ENCODE measurements around the gene MFSD12. TPM values are rescaled to one million over a fixed set of nuclear protein-coding genes. Genes with fewer than 3 reads are reported as not detected.

MFSD12 gene
- total RNA-seq, 1 donor from 2014 or later = 181 TPM

DNA sequence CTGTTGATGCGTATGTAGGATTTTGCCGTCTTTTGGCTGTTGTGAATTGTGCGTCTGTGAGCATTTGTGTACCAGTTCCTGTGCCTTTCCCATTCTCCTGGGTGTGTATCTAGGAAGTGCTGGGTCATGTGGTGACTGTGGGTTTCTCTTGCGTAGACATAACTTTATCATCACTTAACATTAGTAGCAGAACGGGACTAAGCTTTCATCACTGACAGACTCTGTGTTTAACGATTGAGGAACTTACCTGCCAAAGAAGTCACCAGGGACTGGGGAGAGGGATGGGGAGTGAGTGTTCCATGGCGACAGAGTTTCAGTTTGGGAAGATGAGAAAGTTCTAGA lies 36.3 kb downstream of the MFSD12 start:
- Histone ChIP-seq H3K79me2 (ENCODE audit: insufficient read depth, low read length) (peaks cover 91% of the 10 kb centered on the region), H3K4me1 (ENCODE audit: insufficient read depth, low read length) (no peaks in the 10 kb centered on the region), H3K9me3 (ENCODE audit: insufficient read depth, low read depth, low read length) (no peaks in the 10 kb centered on the region), H3K27me3 (ENCODE audit: insufficient read depth, low read length) (no peaks in the 10 kb centered on the region), H3K4me2 (ENCODE audit: low read length) (no peak overlapping the region), H3K36me3 (ENCODE audit: insufficient read depth, low read length) (peaks cover 4% of the 10 kb centered on the region), H3K27ac (ENCODE audit: low read depth, low read length) (no peak overlapping the region), H3K9ac (ENCODE audit: low read length) (no peak overlapping the region), H4K20me1 (ENCODE audit: insufficient read depth, low read length) (peaks cover 87% of the 10 kb centered on the region), H3K4me3 (ENCODE audit: insufficient read depth, low read depth, low read length) (no peak overlapping the region), H2AFZ (ENCODE audit: low read depth, low read length) (no peak overlapping the region)
- FAIRE-seq = no peak
- H3K9me3 Mint-ChIP-seq (ENCODE audit: unreplicated experiment) = no peaks in the 10 kb centered on the region
- H3K4me3 Mint-ChIP-seq (ENCODE audit: unreplicated experiment) = peak overlapping the region; percentile 1
- H3K36me3 Mint-ChIP-seq (ENCODE audit: low read depth, unreplicated experiment) = peaks cover 6% of the 10 kb centered on the region
- no peak for TF ChIP-seq EZH2 (IDR thresholded peaks at IDR 0.05; ENCODE audit: insufficient read depth, low read length)
- TF ChIP-seq, protein P1, sequence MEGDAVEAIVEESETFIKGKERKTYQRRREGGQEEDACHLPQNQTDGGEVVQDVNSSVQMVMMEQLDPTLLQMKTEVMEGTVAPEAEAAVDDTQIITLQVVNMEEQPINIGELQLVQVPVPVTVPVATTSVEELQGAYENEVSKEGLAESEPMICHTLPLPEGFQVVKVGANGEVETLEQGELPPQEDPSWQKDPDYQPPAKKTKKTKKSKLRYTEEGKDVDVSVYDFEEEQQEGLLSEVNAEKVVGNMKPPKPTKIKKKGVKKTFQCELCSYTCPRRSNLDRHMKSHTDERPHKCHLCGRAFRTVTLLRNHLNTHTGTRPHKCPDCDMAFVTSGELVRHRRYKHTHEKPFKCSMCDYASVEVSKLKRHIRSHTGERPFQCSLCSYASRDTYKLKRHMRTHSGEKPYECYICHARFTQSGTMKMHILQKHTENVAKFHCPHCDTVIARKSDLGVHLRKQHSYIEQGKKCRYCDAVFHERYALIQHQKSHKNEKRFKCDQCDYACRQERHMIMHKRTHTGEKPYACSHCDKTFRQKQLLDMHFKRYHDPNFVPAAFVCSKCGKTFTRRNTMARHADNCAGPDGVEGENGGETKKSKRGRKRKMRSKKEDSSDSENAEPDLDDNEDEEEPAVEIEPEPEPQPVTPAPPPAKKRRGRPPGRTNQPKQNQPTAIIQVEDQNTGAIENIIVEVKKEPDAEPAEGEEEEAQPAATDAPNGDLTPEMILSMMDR (IDR thresholded peaks at IDR 0.05; ENCODE audit: insufficient read depth, low read depth, low read length) = no peak
- DNase-seq (ENCODE audit: low read depth) = no peak
- no peaks in the 10 kb centered on the region for H3K27me3 Mint-ChIP-seq (ENCODE audit: low read depth, unreplicated experiment)
- peak overlapping the region; percentile 3 for H3K27ac Mint-ChIP-seq (ENCODE audit: unreplicated experiment)
- peaks cover 5% of the 10 kb centered on the region for H3K4me1 Mint-ChIP-seq (ENCODE audit: low read depth, unreplicated experiment)

DNA sequence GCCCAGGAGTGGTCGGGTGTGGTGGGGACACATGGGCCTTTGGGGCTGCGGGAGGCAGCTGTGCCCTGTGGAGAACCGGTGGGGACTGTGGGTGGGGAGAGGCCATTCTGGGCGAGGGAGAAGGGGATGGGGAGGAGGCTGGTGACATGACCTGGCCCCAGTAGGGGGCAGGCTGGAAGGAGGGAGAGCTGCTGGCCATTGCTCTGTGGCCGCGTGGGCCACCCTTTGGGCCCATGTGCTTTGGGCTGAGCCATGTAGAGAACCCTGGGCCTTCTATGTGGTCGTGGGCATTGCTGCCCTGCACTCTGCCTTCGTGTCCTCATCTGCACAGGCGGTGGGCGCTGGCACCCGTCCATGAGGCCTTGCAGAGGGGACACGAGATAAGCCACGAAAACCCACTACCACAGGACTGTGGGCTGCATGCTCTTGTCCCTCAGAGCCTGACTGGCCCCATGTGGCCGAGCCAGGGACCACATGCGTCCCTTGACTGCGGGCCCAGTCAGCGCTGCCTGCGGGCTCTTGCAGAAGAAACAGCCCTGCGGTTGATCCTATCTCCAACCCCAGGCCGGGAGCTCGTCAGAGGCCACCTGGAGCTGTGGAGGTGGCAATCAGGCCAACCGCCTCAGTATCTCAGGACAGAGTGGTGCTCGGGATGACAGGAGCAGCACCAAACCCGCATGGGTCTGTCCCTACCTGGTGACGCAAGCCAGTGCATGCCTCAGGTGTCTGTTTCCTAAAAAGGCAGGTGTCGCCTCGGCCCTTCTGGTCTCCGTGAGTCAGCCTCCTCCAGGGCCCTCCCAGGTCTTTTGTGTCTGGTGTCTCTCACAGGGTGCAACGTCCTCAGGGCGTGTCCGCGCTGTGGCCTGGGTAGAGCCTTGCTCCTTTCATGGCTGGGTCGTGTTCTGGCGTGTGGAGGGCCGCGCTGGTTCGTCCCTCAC lies 37.0 kb downstream of the MFSD12 start:
- no peak overlapping the region for H3K4me2 ChIP-seq (ENCODE audit: low read length)
- no peak overlapping the region for H3K27ac ChIP-seq (ENCODE audit: low read depth, low read length)
- H3K9ac ChIP-seq (ENCODE audit: low read length) = no peak overlapping the region
- peak overlapping the region; percentile 3 for H3K27ac Mint-ChIP-seq (ENCODE audit: unreplicated experiment)
- H3K36me3 Mint-ChIP-seq (ENCODE audit: low read depth, unreplicated experiment) = peaks cover 6% of the 10 kb centered on the region
- peaks cover 4% of the 10 kb centered on the region for H3K36me3 ChIP-seq (ENCODE audit: insufficient read depth, low read length)
- H3K79me2 ChIP-seq (ENCODE audit: insufficient read depth, low read length) = peaks cover 97% of the 10 kb centered on the region
- peaks cover 10% of the 10 kb centered on the region for H3K4me1 Mint-ChIP-seq (ENCODE audit: low read depth, unreplicated experiment)
- no peaks in the 10 kb centered on the region for H3K4me1 ChIP-seq (ENCODE audit: insufficient read depth, low read length)
- peaks cover 94% of the 10 kb centered on the region for H4K20me1 ChIP-seq (ENCODE audit: insufficient read depth, low read length)
- TF ChIP-seq, protein P1 (IDR thresholded peaks at IDR 0.05; ENCODE audit: insufficient read depth, low read depth, low read length) = no peak
- no peak for TF ChIP-seq EZH2 (IDR thresholded peaks at IDR 0.05; ENCODE audit: insufficient read depth, low read length)
- H3K9me3 ChIP-seq (ENCODE audit: insufficient read depth, low read depth, low read length) = no peaks in the 10 kb centered on the region
- no peak overlapping the region for H2AFZ ChIP-seq (ENCODE audit: low read depth, low read length)
- no peaks in the 10 kb centered on the region for H3K9me3 Mint-ChIP-seq (ENCODE audit: unreplicated experiment)
- no peak overlapping the region for H3K4me3 ChIP-seq (ENCODE audit: insufficient read depth, low read depth, low read length)
- H3K4me3 Mint-ChIP-seq (ENCODE audit: unreplicated experiment) = no peak overlapping the region
- no peaks in the 10 kb centered on the region for H3K27me3 Mint-ChIP-seq (ENCODE audit: low read depth, unreplicated experiment)
- H3K27me3 ChIP-seq (ENCODE audit: insufficient read depth, low read length) = no peaks in the 10 kb centered on the region
- FAIRE-seq = no peak
- DNase-seq (ENCODE audit: low read depth) = no peak

DNA sequence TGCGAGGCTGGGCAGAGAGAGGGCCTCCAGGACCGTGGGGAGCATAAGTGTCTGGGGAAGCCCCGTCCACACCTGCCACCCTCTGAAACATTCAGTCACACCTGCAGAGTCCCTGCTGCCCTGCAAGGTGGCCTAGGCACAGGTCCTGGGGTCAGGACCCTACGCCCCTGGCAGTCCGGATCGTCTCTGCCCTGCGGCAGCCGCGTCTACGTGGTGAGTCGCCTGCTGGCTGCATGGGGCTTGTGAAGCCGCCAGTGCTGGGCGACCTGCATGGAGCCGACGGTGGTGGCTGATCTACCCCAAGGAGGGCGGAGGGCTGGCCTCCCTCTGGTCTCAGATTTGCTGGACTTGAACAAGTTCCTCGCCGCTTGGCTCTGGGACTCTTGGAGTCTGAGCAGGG lies 38.3 kb downstream of the MFSD12 start:
- peaks cover 98% of the 10 kb centered on the region for H4K20me1 ChIP-seq (ENCODE audit: insufficient read depth, low read length)
- DNase-seq (ENCODE audit: low read depth) = no peak
- no peak overlapping the region for H3K4me3 Mint-ChIP-seq (ENCODE audit: unreplicated experiment)
- no peak overlapping the region for H3K4me2 ChIP-seq (ENCODE audit: low read length)
- H3K27me3 ChIP-seq (ENCODE audit: insufficient read depth, low read length) = no peaks in the 10 kb centered on the region
- H3K9ac ChIP-seq (ENCODE audit: low read length) = no peak overlapping the region
- H3K27ac ChIP-seq (ENCODE audit: low read depth, low read length) = no peak overlapping the region
- no peaks in the 10 kb centered on the region for H3K9me3 ChIP-seq (ENCODE audit: insufficient read depth, low read depth, low read length)
- peaks cover 5% of the 10 kb centered on the region for H3K36me3 Mint-ChIP-seq (ENCODE audit: low read depth, unreplicated experiment)
- no peaks in the 10 kb centered on the region for H3K27me3 Mint-ChIP-seq (ENCODE audit: low read depth, unreplicated experiment)
- no peak for FAIRE-seq
- H3K4me1 Mint-ChIP-seq (ENCODE audit: low read depth, unreplicated experiment) = peaks cover 15% of the 10 kb centered on the region
- no peak overlapping the region for H3K27ac Mint-ChIP-seq (ENCODE audit: unreplicated experiment)
- H3K9me3 Mint-ChIP-seq (ENCODE audit: unreplicated experiment) = no peaks in the 10 kb centered on the region
- H3K79me2 ChIP-seq (ENCODE audit: insufficient read depth, low read length) = peaks cover 99% of the 10 kb centered on the region
- no peak for TF ChIP-seq EZH2 (IDR thresholded peaks at IDR 0.05; ENCODE audit: insufficient read depth, low read length)
- TF ChIP-seq, protein P1 (IDR thresholded peaks at IDR 0.05; ENCODE audit: insufficient read depth, low read depth, low read length) = no peak
- H2AFZ ChIP-seq (ENCODE audit: low read depth, low read length) = no peak overlapping the region
- peaks cover 3% of the 10 kb centered on the region for H3K4me1 ChIP-seq (ENCODE audit: insufficient read depth, low read length)
- peaks cover 2% of the 10 kb centered on the region for H3K36me3 ChIP-seq (ENCODE audit: insufficient read depth, low read length)
- H3K4me3 ChIP-seq (ENCODE audit: insufficient read depth, low read depth, low read length) = no peak overlapping the region

Data from astrocyte (in vitro differentiated cells and primary cell).